ENCODE results near the gene CSTF3. TPM values are rescaled to one million over a fixed set of nuclear protein-coding genes. Genes with fewer than 3 reads are reported as not detected.

The CSTF3 gene
- total and polyA plus RNA-seq, 10 of the 15 experiments (the other 5 are each of a cell fraction or from before 2014, with no cell fraction given): 25.4 to 63.5 (median 49.5) TPM

DNA sequence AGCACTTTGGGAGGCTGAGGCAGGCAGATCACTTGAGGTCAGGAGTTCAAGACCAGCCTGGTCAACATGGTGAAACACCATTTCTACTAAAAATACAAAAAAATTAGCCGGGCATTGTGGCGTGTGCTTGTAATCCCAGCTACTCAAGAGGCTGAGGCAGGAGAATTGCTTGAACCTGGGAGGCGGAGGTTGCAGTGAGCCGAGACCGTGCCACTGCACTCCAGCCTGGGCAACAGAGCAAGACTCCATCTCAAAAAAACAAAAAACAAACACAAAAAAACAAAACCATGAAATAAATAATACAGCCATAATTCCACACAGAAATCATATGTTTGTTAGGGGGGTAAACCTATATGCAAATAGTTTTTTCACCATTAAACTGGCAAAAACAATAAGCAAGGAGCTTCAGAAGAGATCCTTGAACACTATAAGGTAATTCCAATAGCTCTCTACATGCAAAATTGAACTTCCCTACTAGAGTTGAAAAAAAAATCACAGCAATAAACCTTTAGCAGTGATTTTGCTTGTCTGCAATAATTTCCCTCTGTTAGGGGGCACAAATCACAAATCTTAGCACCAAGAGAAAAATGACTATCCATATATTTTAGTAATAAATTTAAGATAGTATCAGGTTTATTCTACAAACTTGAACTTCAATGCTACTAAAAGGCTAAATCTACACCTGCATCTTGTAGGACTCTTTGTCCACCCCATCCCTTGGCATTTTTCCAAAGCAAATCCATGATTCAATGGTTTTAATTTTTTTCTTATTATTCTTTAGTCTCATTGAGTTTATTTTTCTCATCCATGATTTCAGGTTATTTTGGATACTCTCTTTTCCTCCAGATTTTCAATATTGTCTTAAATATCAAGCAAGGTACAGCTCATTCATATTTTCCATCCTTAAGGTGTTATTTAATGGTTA lies 3.9 kb downstream of the CSTF3 start (continued):
- TF ChIP-seq, protein P1, sequence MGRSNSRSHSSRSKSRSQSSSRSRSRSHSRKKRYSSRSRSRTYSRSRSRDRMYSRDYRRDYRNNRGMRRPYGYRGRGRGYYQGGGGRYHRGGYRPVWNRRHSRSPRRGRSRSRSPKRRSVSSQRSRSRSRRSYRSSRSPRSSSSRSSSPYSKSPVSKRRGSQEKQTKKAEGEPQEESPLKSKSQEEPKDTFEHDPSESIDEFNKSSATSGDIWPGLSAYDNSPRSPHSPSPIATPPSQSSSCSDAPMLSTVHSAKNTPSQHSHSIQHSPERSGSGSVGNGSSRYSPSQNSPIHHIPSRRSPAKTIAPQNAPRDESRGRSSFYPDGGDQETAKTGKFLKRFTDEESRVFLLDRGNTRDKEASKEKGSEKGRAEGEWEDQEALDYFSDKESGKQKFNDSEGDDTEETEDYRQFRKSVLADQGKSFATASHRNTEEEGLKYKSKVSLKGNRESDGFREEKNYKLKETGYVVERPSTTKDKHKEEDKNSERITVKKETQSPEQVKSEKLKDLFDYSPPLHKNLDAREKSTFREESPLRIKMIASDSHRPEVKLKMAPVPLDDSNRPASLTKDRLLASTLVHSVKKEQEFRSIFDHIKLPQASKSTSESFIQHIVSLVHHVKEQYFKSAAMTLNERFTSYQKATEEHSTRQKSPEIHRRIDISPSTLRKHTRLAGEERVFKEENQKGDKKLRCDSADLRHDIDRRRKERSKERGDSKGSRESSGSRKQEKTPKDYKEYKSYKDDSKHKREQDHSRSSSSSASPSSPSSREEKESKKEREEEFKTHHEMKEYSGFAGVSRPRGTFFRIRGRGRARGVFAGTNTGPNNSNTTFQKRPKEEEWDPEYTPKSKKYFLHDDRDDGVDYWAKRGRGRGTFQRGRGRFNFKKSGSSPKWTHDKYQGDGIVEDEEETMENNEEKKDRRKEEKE (IDR thresholded peaks at IDR 0.05): no peak
- TF ChIP-seq, protein P2, sequence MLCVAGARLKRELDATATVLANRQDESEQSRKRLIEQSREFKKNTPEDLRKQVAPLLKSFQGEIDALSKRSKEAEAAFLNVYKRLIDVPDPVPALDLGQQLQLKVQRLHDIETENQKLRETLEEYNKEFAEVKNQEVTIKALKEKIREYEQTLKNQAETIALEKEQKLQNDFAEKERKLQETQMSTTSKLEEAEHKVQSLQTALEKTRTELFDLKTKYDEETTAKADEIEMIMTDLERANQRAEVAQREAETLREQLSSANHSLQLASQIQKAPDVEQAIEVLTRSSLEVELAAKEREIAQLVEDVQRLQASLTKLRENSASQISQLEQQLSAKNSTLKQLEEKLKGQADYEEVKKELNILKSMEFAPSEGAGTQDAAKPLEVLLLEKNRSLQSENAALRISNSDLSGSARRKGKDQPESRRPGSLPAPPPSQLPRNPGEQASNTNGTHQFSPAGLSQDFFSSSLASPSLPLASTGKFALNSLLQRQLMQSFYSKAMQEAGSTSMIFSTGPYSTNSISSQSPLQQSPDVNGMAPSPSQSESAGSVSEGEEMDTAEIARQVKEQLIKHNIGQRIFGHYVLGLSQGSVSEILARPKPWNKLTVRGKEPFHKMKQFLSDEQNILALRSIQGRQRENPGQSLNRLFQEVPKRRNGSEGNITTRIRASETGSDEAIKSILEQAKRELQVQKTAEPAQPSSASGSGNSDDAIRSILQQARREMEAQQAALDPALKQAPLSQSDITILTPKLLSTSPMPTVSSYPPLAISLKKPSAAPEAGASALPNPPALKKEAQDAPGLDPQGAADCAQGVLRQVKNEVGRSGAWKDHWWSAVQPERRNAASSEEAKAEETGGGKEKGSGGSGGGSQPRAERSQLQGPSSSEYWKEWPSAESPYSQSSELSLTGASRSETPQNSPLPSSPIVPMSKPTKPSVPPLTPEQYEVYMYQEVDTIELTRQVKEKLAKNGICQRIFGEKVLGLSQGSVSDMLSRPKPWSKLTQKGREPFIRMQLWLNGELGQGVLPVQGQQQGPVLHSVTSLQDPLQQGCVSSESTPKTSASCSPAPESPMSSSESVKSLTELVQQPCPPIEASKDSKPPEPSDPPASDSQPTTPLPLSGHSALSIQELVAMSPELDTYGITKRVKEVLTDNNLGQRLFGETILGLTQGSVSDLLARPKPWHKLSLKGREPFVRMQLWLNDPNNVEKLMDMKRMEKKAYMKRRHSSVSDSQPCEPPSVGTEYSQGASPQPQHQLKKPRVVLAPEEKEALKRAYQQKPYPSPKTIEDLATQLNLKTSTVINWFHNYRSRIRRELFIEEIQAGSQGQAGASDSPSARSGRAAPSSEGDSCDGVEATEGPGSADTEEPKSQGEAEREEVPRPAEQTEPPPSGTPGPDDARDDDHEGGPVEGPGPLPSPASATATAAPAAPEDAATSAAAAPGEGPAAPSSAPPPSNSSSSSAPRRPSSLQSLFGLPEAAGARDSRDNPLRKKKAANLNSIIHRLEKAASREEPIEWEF (IDR thresholded peaks at IDR 0.05; ENCODE audit: insufficient replicate concordance, low read depth, low read length): no peak
- TF ChIP-seq SRF (IDR thresholded peaks at IDR 0.05; ENCODE audit: low read depth in 2 of 2, low read length in 2 of 2) (no peak), SMARCA5 (IDR thresholded peaks at IDR 0.05) (no peak)

Measured in GM12878 (cell line).